Neural progenitor cell (in vitro differentiated cells): Measurements from ENCODE around the gene DTNBP1. TPM values are rescaled to one million over a fixed set of nuclear protein-coding genes. Genes with fewer than 3 reads are reported as not detected.

ENCODE experiments used
- DNase-seq: peaks from one replicate; pipeline ENCODE4 v3.0.0-alpha.2; 2016; ENCODE audit warnings: low spot score
- H2AFZ ChIP-seq: fragments of 200-600 bp; sonication (generic); replicated peaks from 2 replicates; pipeline ENCODE4 v1.6.1; 2016; ENCODE audit warnings: antibody characterized with exemption
- H3F3A ChIP-seq: fragments of 200-600 bp; sonication (generic); 2 replicates; pipeline ENCODE4 v1.6.1; 2016; ENCODE audit warnings: antibody characterized with exemption, low read depth
- H3K27ac ChIP-seq: fragments of 200-600 bp; sonication (generic); 2 replicates; pipeline ENCODE4 v1.5.1; 2016; ENCODE audit warnings: mild to moderate bottlenecking
- H3K27me3 ChIP-seq: fragments of 200-600 bp; sonication (generic); 2 replicates; pipeline ENCODE4 v1.6.1; 2016; ENCODE audit warnings: mild to moderate bottlenecking, moderate library complexity
- H3K36me3 ChIP-seq: fragments of 200-600 bp; sonication (generic); 2 replicates; pipeline ENCODE4 v1.5.1; 2016
- H3K4me1 ChIP-seq: fragments of 200-600 bp; sonication (generic); 2 replicates; pipeline ENCODE4 v1.6.1; 2016; ENCODE audit warnings: mixed run types
- H3K4me2 ChIP-seq: fragments of 200-600 bp; sonication (generic); 2 replicates; pipeline ENCODE4 v1.6.1; 2016
- H3K4me3 ChIP-seq: fragments of 200-600 bp; sonication (generic); 2 replicates; pipeline ENCODE4 v1.5.1; 2016
- H3K79me2 ChIP-seq: fragments of 200-600 bp; sonication (generic); 2 replicates; pipeline ENCODE4 v1.6.1; 2016; ENCODE audit warnings: low read depth
- H3K9ac ChIP-seq: fragments of 200-600 bp; sonication (generic); 2 replicates; pipeline ENCODE4 v1.6.1; 2016
- H3K9me3 ChIP-seq: fragments of 200-600 bp; sonication (generic); 2 replicates; pipeline ENCODE4 v1.5.1; 2016; ENCODE audit warnings: low read depth
- H4K20me1 ChIP-seq: fragments of 200-600 bp; sonication (generic); 2 replicates; pipeline ENCODE4 v1.6.1; 2016; ENCODE audit warnings: low read depth
- H3K27ac Mint-ChIP-seq: 3 replicates; pipeline ENCODE4 v1.8.0; 2021; ENCODE audit warnings: mixed read lengths
- H3K27me3 Mint-ChIP-seq: 2 replicates; pipeline ENCODE4 v1.8.0; 2022; ENCODE audit warnings: low read depth, mild to moderate bottlenecking, inconsistent platforms, moderate library complexity, mixed read lengths; ENCODE audit not compliant: insufficient read depth
- H3K36me3 Mint-ChIP-seq: 3 replicates; pipeline ENCODE4 v1.8.0; 2021; ENCODE audit warnings: mixed read lengths
- H3K4me1 Mint-ChIP-seq: 3 replicates; pipeline ENCODE4 v1.8.0; 2021; ENCODE audit warnings: mixed read lengths
- H3K4me3 Mint-ChIP-seq: 3 replicates; pipeline ENCODE4 v1.8.0; 2021; ENCODE audit warnings: mild to moderate bottlenecking, moderate library complexity, mixed read lengths
- H3K9me3 Mint-ChIP-seq: 3 replicates; pipeline ENCODE4 v1.8.0; 2020; ENCODE audit warnings: mixed read lengths
- EZH2 ChIP-seq: fragments of 200-600 bp; sonication (generic); IDR thresholded peaks from 2 replicates; pipeline ENCODE4 v1.6.1; 2017; ENCODE audit warnings: antibody characterized with exemption, mild to moderate bottlenecking, moderate library complexity
- EZH2phosphoT487 ChIP-seq: fragments of 200-600 bp; sonication (generic); IDR thresholded peaks from 2 replicates; pipeline ENCODE4 v1.6.1; 2017; ENCODE audit warnings: antibody characterized with exemption
- total RNA-seq: library from RNA; depleted of rRNA; stranded (reverse); fragments of >200 nt; gene quantifications from 2 replicates; pipeline ENCODE4 v1.2.3, GENCODE V29; 2015; ENCODE audit warnings: low replicate concordance
- TF ChIP-seq, protein P1 (sequence below): fragments of 200-600 bp; sonication (generic); IDR thresholded peaks from 2 replicates; pipeline ENCODE4 v1.5.1; 2017; ENCODE audit warnings: antibody characterized with exemption, mild to moderate bottlenecking

Gene DTNBP1
- total RNA-seq, 1 donor from 2014 or later, result 4.5 TPM

DNA sequence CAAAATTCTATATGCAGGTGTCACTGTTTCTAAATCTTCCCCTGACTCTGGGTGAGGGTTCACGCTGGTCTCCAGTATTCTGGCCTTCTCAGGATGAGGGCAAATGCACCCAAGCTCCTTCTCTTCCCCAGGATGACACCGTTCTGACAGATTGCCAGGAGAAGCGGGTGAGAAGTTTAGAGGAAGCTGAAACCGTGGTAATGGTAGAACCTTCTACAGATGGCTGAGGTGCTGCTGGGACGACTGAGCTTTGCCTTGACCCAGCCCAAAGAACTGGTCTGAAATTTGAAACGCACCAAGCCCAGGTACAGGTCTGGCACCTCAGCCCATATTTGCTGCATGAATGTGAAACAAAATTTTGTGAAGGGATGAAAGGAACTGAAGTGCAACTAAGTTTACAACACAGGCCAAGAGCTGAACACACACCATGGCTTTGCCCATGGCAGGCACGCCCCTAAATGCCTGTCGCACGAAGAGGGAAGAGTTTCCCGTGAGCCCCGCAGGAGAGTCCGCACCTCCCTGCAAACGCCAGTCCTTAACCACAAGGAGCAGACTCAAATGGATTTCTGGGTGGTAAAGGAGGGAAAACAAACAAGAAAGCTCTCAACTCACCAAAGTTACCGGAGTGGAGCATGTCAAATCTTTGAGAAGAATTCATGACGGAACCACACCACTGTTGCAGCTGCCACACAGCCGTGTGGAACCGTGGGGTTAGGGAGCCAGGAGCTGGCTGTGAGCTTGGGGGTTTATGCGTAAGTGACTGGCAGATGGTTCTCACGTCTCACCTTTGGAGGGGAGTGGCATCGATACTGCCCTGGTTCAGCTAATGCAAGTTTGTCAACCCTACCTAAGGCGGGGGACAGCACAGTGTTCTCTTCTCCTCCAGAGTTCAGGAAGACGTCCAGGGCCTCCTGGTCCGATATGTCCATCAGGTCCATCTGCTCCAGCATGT is 138.9 kb downstream of the DTNBP1 start:
- no peak overlapping the region for H3K4me2 ChIP-seq
- no peak overlapping the region for H3K4me3 ChIP-seq
- no peak overlapping the region for H3K27ac Mint-ChIP-seq
- peaks cover 3% of the 10 kb centered on the region for H3K4me1 Mint-ChIP-seq
- H3K9me3 ChIP-seq, result no peaks in the 10 kb centered on the region
- no peaks in the 10 kb centered on the region for H3F3A ChIP-seq
- no peak overlapping the region for H3K9ac ChIP-seq
- TF ChIP-seq, protein P1, sequence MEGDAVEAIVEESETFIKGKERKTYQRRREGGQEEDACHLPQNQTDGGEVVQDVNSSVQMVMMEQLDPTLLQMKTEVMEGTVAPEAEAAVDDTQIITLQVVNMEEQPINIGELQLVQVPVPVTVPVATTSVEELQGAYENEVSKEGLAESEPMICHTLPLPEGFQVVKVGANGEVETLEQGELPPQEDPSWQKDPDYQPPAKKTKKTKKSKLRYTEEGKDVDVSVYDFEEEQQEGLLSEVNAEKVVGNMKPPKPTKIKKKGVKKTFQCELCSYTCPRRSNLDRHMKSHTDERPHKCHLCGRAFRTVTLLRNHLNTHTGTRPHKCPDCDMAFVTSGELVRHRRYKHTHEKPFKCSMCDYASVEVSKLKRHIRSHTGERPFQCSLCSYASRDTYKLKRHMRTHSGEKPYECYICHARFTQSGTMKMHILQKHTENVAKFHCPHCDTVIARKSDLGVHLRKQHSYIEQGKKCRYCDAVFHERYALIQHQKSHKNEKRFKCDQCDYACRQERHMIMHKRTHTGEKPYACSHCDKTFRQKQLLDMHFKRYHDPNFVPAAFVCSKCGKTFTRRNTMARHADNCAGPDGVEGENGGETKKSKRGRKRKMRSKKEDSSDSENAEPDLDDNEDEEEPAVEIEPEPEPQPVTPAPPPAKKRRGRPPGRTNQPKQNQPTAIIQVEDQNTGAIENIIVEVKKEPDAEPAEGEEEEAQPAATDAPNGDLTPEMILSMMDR, result no peak
- TF ChIP-seq EZH2 (no peak), EZH2phosphoT487 (no peak)
- no peak overlapping the region for H3K27ac ChIP-seq
- H3K9me3 Mint-ChIP-seq, result peaks cover 43% of the 10 kb centered on the region
- H3K27me3 ChIP-seq, result no peaks in the 10 kb centered on the region
- peaks cover 5% of the 10 kb centered on the region for H4K20me1 ChIP-seq
- H3K36me3 Mint-ChIP-seq, result peaks cover 82% of the 10 kb centered on the region
- no peak for DNase-seq
- H3K4me1 ChIP-seq, result no peaks in the 10 kb centered on the region
- peaks cover 3% of the 10 kb centered on the region for H3K36me3 ChIP-seq
- H2AFZ ChIP-seq, result no peak overlapping the region
- no peak overlapping the region for H3K4me3 Mint-ChIP-seq
- H3K79me2 ChIP-seq, result no peaks in the 10 kb centered on the region
- H3K27me3 Mint-ChIP-seq, result peaks cover 10% of the 10 kb centered on the region

DNA sequence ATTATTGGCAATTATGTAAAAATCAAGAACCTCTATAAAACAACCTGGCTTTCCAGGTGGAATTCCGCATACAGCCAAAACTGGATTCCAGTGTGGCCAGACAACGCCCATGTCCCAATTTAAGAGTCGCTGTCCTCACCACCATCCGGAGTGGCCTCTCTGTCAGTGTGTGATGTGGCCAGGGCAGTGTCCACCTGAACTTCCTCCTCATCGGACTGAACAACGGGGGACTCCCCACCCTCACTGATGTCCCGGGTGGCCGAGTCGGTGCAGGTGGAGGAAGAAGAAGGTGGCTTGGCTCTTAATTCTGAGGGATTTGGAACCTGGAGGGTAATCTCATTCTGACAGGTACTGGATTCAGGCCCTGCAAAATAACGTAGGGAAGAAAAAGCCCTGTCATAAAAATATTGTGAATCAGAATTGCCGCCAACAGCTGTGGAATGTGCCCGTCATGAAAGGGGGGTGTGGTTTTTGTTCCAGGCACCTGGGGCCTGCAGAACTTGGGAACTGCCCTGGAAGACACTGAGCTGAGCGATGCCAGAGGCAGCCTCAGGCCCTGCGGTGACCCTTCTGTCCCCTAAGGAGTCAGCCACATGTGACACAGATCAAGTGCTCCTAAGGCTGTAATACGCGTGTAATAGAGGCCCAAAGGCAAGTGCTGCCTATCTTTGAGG is 139.8 kb downstream of the DTNBP1 start:
- peaks cover 37% of the 10 kb centered on the region for H3K9me3 Mint-ChIP-seq
- Histone ChIP-seq H3F3A (no peaks in the 10 kb centered on the region), H3K9ac (no peak overlapping the region), H3K36me3 (peaks cover 3% of the 10 kb centered on the region), H3K79me2 (no peaks in the 10 kb centered on the region), H3K4me3 (no peak overlapping the region), H4K20me1 (peaks cover 5% of the 10 kb centered on the region), H3K4me2 (no peak overlapping the region), H3K4me1 (no peaks in the 10 kb centered on the region), H3K27me3 (no peaks in the 10 kb centered on the region), H2AFZ (no peak overlapping the region), H3K9me3 (no peaks in the 10 kb centered on the region), H3K27ac (no peak overlapping the region)
- peaks cover 3% of the 10 kb centered on the region for H3K4me1 Mint-ChIP-seq
- H3K27me3 Mint-ChIP-seq, result peaks cover 10% of the 10 kb centered on the region
- no peak overlapping the region for H3K27ac Mint-ChIP-seq
- peaks cover 86% of the 10 kb centered on the region for H3K36me3 Mint-ChIP-seq
- no peak overlapping the region for H3K4me3 Mint-ChIP-seq
- TF ChIP-seq EZH2 (no peak), EZH2phosphoT487 (no peak)
- TF ChIP-seq, protein P1, result no peak
- DNase-seq, result no peak

DNA sequence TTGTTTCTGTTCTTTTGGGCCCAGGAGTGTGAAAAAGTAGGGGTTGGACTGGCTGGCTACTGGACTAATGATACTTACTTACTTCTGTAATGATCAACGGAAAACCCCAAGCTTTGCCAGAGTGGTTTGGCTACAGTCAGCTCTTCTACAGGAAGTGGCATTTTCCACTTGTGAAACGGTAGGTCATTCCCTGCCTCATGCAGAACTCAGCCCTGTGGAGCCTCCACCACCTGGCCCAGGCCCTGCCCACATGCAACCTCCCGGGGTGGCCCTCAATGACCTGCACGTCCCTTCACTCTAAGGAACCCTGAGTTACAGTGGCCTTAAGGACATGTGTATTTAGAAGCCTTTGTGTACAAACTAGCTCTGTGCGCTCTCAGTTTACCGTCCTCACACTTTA is 140.4 kb downstream of the DTNBP1 start:
- H3K4me3 ChIP-seq, result no peak overlapping the region
- H3K36me3 Mint-ChIP-seq, result peaks cover 85% of the 10 kb centered on the region
- H3K9ac ChIP-seq, result no peak overlapping the region
- H3K4me2 ChIP-seq, result no peak overlapping the region
- no peak for TF ChIP-seq EZH2
- TF ChIP-seq, protein P1, result no peak
- no peak for TF ChIP-seq EZH2phosphoT487
- peaks cover 3% of the 10 kb centered on the region for H3K36me3 ChIP-seq
- H4K20me1 ChIP-seq, result peaks cover 5% of the 10 kb centered on the region
- H3K4me1 ChIP-seq, result no peaks in the 10 kb centered on the region
- H3K27ac ChIP-seq, result no peak overlapping the region
- H3K27me3 ChIP-seq, result no peaks in the 10 kb centered on the region
- no peak for DNase-seq
- H3K79me2 ChIP-seq, result no peaks in the 10 kb centered on the region
- peaks cover 3% of the 10 kb centered on the region for H3K4me1 Mint-ChIP-seq
- H3F3A ChIP-seq, result no peaks in the 10 kb centered on the region
- no peak overlapping the region for H2AFZ ChIP-seq
- H3K4me3 Mint-ChIP-seq, result no peak overlapping the region
- H3K9me3 Mint-ChIP-seq, result peaks cover 33% of the 10 kb centered on the region
- no peak overlapping the region for H3K27ac Mint-ChIP-seq
- H3K27me3 Mint-ChIP-seq, result peaks cover 10% of the 10 kb centered on the region
- H3K9me3 ChIP-seq, result no peaks in the 10 kb centered on the region
